RKO (cell line): ENCODE measurements around the gene HOXD1.
A peak's percentile ranks its signal among the peaks of the same experiment; 100 is the strongest.

Experiments
- DNase-seq: peaks from one replicate; pipeline ENCODE4 v3.0.0-alpha.2; 2016; ENCODE audit warnings: low spot score

Gene HOXD1

GRCh38 chr2:176165370-176166050 lies 23.0 kb upstream of the HOXD1 start:
- DNase-seq: no peak

- DNase-seq: no peak
Measured at GRCh38 chr2:176166272-176166671, 22.2 kb upstream of the HOXD1 start.

GRCh38 chr2:176167398-176167797 lies 21.1 kb upstream of the HOXD1 start:
- DNase-seq: peak; percentile 39

DNA sequence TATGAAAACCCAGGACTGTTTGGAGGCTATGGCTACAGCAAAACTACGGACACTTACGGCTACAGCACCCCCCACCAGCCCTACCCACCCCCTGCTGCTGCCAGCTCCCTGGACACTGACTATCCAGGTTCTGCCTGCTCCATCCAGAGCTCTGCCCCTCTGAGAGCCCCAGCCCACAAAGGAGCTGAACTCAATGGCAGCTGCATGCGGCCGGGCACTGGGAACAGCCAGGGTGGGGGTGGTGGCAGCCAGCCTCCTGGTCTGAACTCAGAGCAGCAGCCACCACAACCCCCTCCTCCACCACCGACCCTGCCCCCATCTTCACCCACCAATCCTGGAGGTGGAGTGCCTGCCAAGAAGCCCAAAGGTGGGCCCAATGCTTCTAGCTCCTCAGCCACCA lies 19.3 kb upstream of the HOXD1 start:
- no peak for DNase-seq

- no peak for DNase-seq
Measured at GRCh38 chr2:176169711-176170110, 18.8 kb upstream of the HOXD1 start.

- no peak for DNase-seq
Measured at GRCh38 chr2:176170602-176171305, 17.7 kb upstream of the HOXD1 start.

DNA sequence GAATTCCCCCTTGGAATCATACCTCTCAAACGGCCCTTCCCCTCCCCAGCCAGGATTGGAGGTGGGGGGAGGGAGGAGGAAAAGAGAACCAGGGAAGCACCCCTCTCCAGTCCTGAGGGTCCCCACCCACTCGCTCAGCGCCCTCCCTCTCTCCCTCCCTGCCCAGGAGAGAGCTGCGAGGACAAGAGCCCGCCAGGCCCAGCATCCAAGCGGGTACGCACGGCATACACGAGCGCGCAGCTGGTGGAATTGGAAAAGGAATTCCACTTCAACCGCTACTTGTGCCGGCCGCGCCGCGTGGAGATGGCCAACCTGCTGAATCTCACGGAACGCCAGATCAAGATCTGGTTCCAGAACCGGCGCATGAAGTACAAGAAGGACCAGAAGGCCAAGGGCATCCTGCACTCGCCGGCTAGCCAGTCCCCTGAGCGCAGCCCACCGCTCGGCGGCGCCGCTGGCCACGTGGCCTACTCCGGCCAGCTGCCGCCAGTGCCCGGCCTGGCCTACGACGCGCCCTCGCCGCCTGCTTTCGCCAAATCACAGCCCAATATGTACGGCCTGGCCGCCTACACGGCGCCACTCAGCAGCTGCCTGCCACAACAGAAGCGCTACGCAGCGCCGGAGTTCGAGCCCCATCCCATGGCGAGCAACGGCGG lies 17.0 kb upstream of the HOXD1 start:
- no peak for DNase-seq

DNA sequence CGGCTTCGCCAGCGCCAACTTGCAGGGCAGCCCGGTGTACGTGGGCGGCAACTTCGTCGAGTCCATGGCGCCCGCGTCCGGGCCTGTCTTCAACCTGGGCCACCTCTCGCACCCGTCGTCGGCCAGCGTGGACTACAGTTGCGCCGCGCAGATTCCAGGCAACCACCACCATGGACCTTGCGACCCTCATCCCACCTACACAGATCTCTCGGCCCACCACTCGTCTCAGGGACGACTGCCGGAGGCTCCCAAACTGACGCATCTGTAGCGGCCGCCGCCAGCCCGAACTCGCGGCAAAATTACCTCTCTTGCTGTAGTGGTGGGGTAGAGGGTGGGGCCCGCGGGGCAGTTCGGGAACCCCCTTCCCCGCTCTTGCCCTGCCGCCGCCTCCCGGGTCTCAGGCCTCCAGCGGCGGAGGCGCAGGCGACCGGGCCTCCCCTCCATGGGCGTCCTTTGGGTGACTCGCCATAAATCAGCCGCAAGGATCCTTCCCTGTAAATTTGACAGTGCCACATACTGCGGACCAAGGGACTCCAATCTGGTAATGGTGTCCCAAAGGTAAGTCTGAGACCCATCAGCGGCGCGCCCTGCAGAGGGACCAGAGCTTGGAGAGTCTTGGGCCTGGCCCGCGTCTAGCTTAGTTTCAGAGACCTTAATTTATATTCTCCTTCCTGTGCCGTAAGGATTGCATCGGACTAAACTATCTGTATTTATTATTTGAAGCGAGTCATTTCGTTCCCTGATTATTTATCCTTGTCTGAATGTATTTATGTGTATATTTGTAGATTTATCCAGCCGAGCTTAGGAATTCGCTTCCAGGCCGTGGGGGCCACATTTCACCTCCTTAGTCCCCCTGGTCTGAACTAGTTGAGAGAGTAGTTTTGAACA lies 16.2 kb upstream of the HOXD1 start:
- DNase-seq: no peak

DNA sequence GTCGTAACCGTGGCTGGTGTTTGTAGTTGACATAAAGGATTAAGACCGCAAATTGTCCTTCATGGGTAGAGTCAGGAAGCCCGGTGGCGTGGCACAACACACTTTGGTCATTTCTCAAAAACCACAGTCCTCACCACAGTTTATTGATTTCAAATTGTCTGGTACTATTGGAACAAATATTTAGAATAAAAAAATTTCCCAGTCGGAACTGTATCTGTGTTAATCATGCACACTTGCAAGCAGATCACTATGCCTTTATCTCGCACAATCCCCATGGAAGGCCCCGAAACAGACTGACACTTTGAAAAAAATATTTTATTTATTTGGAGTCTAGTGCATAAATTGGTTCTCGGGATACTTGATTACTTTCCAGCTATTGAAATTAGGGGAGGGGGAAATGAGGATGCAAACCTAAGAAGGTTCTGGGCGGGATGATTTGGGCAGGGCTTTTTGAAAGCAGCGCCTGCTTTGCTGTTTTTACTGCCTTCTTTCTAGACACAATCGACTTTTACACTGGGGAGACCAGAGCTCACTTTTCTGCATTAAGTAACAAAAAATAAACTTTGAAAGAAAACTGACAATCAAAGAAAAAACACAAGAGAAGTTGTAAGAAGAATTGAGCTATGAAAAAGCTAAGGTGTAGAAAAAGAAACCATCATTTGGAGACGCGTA lies 15.4 kb upstream of the HOXD1 start:
- no peak for DNase-seq

DNA sequence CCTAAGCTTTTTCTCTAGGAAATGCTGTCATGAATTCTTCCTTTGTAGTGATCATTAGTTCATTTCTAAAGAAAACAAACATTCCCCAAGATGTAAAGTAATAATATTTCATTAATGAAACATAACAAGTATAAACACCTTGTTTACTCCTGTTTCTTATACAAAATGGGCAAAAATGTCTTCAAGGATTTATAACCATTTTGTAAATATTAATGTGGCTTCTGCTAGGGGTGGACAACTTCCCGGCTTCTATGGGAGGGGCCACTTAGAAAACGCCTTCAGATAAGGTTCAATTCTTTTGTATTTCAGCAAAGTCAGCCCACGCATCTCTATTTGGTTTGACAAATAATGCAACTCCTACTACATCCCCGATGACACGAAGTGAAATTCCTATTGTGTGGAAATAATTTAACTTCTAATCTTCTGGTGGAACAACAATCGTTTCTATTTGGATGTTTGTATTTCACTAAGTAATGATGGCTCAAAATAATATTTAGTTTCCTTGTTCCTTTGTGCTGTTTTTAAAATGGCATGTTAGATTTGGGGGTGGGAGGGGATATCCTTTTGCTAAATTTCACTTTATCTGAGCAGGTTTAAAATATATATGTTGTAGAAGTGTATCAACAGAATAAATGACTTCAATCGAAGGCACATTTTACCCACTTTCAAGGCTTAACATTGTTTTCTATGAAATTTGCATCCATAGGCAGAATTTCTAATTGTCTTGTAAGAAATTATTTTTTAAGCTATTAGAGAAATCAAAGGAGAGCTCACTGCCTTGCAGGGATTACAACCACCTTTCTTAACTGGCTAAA lies 14.7 kb upstream of the HOXD1 start:
- DNase-seq: no peak

- DNase-seq: no peak
Measured at GRCh38 chr2:176174382-176174823, 14.1 kb upstream of the HOXD1 start.

GRCh38 chr2:176174824-176175708 lies 13.4 kb upstream of the HOXD1 start:
- no peak for DNase-seq

DNA sequence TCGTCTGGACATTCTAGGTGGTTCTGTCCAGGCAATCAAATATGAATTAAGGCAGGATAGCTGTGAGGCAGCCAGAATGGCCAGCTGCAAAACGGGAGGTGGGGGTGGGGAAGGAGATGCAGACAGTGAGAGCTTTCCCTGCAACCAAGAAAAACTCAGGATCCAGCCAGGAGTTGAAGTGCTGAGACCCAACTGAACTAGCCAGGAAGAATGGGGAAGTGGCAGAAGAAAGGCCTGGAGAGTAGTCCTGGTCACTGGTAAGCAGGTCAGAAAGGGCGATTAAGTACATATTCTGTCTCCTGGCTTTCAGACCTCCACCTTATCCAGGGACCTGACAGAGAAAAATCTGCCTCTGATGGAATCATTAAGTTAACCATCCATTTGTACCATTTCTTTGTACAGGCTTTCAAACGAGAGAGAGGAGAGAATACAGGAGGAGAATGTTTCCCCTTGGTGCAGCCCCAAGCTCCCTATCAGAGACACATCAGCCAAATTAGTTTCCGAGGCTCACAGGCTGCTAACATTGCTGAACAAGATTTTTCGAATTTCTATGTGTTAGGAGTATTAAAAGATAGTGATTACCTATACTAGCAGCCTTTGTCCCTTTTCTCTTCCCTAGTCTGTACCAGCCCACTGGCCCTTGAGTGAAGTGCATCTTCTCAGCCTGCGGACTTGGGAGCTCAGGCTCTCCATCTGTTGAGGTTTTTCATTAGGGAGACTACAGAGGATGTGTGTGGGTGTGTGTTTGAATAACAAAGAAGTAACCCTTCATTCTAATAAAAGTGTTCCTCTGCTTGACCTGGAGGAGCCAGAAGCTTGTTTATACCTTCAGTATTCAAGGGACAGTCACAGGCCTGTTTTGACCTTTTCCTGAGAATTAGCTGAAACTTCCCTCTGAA lies 12.5 kb upstream of the HOXD1 start:
- no peak for DNase-seq

GRCh38 chr2:176177580-176178037 lies 10.9 kb upstream of the HOXD1 start:
- DNase-seq: peak; percentile 39

DNA sequence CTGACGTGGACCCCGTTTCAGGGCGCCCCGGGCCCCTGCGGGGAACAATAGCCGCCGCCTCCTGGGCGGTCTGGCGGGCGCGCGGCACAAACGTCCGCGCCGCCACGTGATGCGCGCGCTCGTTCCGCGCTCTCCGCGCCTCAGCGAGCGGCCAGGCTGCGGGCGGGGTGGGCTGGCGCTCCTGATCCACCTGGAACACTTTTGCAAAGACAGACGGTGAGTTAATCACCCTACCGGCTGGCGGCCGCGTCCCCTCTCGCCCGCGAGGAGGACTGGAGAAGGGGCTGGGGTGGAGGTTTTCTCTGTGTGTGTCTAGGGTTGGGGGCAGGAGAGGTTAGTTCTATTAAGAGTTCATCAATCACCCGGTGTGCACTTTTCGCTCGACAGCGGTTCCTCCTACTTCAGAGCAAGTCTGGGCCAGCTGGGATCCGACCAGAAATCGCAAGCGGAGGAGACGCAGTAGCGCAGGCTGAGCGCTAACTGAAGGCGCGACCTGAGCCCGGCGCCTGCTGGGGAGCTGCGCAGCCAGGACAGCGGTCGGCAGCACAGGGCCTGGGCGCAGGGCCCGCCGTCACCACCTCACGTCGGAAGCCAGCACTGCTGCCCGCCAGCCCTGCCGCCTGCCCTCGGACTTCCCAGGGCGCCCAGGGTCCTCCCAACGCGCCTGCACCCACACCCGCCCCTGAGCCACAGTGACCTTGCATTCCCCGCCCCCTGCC lies 10.3 kb upstream of the HOXD1 start:
- DNase-seq: peak; percentile 43

DNA sequence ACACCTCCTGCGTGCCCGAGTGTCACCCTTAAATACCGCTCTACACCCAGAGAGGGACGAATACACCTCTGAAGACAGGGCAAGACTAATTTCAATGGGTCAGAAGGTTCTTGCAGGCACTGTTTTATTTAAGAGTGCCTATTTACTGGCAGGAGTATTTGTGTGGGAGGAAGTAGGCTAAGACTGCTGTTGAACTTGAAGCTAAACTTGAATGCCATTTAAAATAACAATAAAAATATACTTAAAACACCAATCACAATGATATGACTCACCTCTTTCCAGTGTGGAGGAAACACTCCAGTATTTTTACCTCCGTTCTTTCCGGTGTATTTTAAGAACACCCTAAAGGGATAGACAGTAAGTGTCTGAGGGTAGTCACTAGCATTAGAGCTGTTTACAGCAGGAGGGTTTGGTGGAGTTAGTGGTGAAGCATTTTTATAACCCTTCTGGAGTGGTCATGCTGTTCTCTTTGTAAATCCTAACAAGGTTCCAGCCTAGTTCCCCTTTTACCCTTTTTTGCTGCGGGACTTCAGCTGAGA lies 9.6 kb upstream of the HOXD1 start:
- no peak for DNase-seq

GRCh38 chr2:176181551-176181950 lies 6.9 kb upstream of the HOXD1 start:
- no peak for DNase-seq

DNA sequence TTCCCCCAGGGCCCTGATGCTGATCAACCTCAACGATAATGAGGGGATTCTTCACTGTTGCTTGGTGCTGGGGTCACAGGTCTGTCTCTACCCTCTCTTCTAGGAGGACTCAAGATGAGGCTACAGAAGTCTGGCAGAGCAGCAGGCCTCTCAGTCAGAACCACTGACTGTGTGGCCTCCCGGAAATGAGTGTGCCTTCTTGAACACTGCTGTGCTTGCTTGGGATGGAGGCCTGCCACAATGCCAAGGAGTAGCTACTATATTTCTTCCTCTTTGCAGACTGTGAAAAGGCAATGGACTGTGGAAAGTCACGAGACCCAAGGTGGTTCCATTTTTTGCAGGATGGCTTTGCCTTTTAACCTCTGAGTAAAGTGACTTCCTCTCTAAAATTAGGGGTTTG lies 5.8 kb upstream of the HOXD1 start:
- DNase-seq: no peak
